ENCODE results near the gene PLCL1. TPM values are rescaled to one million over a fixed set of nuclear protein-coding genes. Genes with fewer than 3 reads are reported as not detected.
"Not testable (repeated sequence)": the region's sequence is repeated elsewhere in the genome, so short reads cannot be mapped to it uniquely, and the experiment has no call there.

The PLCL1 gene
- total RNA-seq, 4 donors from 2014 or later = 0.34 to 4.2 (median 1.2) TPM

- Histone ChIP-seq H3K4me1 (no peaks in the 10 kb centered on the region), H3K36me3 (no peaks in the 10 kb centered on the region), H3K9me3 (no peaks in the 10 kb centered on the region), H3K27ac (no peak overlapping the region), H3K27me3 (no peaks in the 10 kb centered on the region), H3K4me3 (no peak overlapping the region)
- TF ChIP-seq, protein P1, sequence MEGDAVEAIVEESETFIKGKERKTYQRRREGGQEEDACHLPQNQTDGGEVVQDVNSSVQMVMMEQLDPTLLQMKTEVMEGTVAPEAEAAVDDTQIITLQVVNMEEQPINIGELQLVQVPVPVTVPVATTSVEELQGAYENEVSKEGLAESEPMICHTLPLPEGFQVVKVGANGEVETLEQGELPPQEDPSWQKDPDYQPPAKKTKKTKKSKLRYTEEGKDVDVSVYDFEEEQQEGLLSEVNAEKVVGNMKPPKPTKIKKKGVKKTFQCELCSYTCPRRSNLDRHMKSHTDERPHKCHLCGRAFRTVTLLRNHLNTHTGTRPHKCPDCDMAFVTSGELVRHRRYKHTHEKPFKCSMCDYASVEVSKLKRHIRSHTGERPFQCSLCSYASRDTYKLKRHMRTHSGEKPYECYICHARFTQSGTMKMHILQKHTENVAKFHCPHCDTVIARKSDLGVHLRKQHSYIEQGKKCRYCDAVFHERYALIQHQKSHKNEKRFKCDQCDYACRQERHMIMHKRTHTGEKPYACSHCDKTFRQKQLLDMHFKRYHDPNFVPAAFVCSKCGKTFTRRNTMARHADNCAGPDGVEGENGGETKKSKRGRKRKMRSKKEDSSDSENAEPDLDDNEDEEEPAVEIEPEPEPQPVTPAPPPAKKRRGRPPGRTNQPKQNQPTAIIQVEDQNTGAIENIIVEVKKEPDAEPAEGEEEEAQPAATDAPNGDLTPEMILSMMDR (IDR thresholded peaks at IDR 0.05) = no peak
- no peak for TF ChIP-seq POLR2A (IDR thresholded peaks at IDR 0.05)
- no peak for DNase-seq
- WGBS, 2 donors = 82% methylated on average over 2 of the region's 2 CpGs
- intact Hi-C loops (cut with DNase I) = no loop called here
Observed at GRCh38 chr2:197821550-197822289, 17.3 kb downstream of the PLCL1 start.

DNA sequence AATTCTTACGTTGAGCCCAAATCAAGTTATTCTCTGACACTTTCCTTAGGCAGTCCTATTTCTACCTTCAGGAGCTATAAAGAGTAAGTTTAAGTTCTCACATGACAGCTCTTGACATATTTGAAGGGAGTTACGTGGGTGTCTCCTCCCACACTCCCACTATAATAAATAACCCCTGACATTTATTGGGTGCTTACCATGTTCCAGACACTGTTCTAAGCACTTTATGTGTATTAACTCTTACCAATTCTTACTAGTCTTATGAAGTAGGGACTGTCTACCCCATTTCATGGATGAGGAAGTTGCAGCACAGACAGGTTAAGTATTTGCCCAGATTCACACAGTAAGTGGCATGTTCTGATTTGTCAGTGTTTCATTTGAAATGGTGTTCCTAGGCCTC is 17.9 kb downstream of the PLCL1 start:
- intact Hi-C loops (cut with DNase I) = no loop called here
- Histone ChIP-seq H3K9me3 (no peaks in the 10 kb centered on the region), H3K27me3 (no peaks in the 10 kb centered on the region), H3K27ac (no peak overlapping the region), H3K4me3 (no peak overlapping the region), H3K4me1 (no peaks in the 10 kb centered on the region), H3K36me3 (no peaks in the 10 kb centered on the region)
- no peak for TF ChIP-seq POLR2A (IDR thresholded peaks at IDR 0.05)
- TF ChIP-seq, protein P1 (IDR thresholded peaks at IDR 0.05) = no peak
- no peak for DNase-seq
- WGBS, 2 donors = 73 to 82% methylated on average over 2 of the region's 2 CpGs

DNA sequence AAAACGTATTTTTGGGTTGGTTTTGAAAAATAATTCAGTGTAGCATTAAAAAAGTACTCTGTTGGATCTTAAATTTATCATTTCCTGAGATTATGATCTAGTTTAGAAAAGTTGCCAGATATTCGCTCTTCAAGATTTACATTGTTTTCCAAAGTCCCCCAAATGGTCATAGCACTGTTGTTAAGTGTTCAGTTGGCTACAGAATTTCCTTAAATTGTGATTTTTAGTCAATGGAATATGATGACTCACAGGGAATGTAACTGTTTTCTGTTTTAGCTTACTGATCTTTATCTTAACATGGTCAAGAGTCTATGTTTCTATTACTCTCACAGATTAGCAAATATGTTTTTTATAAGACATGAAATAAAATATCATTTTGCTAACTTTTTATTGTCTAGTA is 23.2 kb downstream of the PLCL1 start:
- no peak overlapping the region for H3K4me3 ChIP-seq
- peaks cover 0 to 8% (median 3%) of the 10 kb centered on the region in 3 donors for H3K4me1 ChIP-seq
- no peak for TF ChIP-seq POLR2A (IDR thresholded peaks at IDR 0.05)
- TF ChIP-seq, protein P1 (IDR thresholded peaks at IDR 0.05) = no peak
- H3K36me3 ChIP-seq = no peaks in the 10 kb centered on the region
- H3K27me3 ChIP-seq = no peaks in the 10 kb centered on the region
- no peak overlapping the region for H3K27ac ChIP-seq
- no peak for DNase-seq
- intact Hi-C loops (cut with DNase I) = no loop called here
- no peaks in the 10 kb centered on the region for H3K9me3 ChIP-seq
- 51 to 61% methylated on average over 2 of the region's 2 CpGs for WGBS, 2 donors

GRCh38 chr2:197828464-197829135 is 24.2 kb downstream of the PLCL1 start:
- Histone ChIP-seq H3K4me1 (peaks cover 0 to 8% (median 3%) of the 10 kb centered on the region in 3 donors), H3K36me3 (no peaks in the 10 kb centered on the region), H3K27ac (no peak overlapping the region), H3K4me3 (no peak overlapping the region), H3K27me3 (no peaks in the 10 kb centered on the region), H3K9me3 (no peaks in the 10 kb centered on the region)
- intact Hi-C loops (cut with DNase I) = no loop called here
- WGBS, 2 donors = 39 to 50% methylated on average over 1 of the region's 1 CpG
- DNase-seq = no peak
- TF ChIP-seq, protein P1 (IDR thresholded peaks at IDR 0.05) = no peak
- TF ChIP-seq POLR2A (IDR thresholded peaks at IDR 0.05) = no peak

GRCh38 chr2:197834771-197835170 is 30.4 kb downstream of the PLCL1 start:
- H3K4me1 ChIP-seq; H3K9me3 ChIP-seq; DNase-seq; H3K27me3 ChIP-seq; H3K27ac ChIP-seq; intact Hi-C loops (cut with DNase I); H3K4me3 ChIP-seq; H3K36me3 ChIP-seq: not testable (repeated sequence)
- 78 to 83% methylated on average over 2 of the region's 2 CpGs for WGBS, 2 donors

Data from esophagus squamous epithelium (tissue), 5 donors.